AG09309 (cell line): ENCODE results near the gene CA6.
"Not testable (repeated sequence)": the region's sequence is repeated elsewhere in the genome, so short reads cannot be mapped to it uniquely, and the experiment has no call there.

Experiments used
- DNase-seq: peaks from one replicate; pipeline ENCODE4 v3.0.0-alpha.2; 2010; ENCODE audit warnings: low read depth
- H3K4me3 ChIP-seq: 2 replicates; pipeline ENCODE4 v1.5.1; 2011; ENCODE audit warnings: mild to moderate bottlenecking, low read depth, low read length, moderate library complexity; ENCODE audit not compliant: control insufficient read depth
- CTCF ChIP-seq: IDR thresholded peaks from 2 replicates; pipeline ENCODE4 v1.5.1; 2011; ENCODE audit warnings: mild to moderate bottlenecking, low read depth, low read length, inconsistent platforms; ENCODE audit not compliant: insufficient read depth, control insufficient read depth; ENCODE audit errors: missing control alignments

Gene CA6

GRCh38 chr1:8914466-8914865, 31.2 kb upstream of the CA6 start:
- TF ChIP-seq CTCF, result no peak
- no peak for DNase-seq
- no peak overlapping the region for H3K4me3 ChIP-seq

- no peak for DNase-seq
- H3K4me3 ChIP-seq, result no peak overlapping the region
- no peak for TF ChIP-seq CTCF
Measured at GRCh38 chr1:8915446-8915845, 30.2 kb upstream of the CA6 start.

- H3K4me3 ChIP-seq, DNase-seq: not testable (repeated sequence)
Measured at GRCh38 chr1:8917536-8917935, 28.1 kb upstream of the CA6 start.

GRCh38 chr1:8922962-8923361, 22.7 kb upstream of the CA6 start:
- TF ChIP-seq CTCF, result no peak
- H3K4me3 ChIP-seq, result no peak overlapping the region
- no peak for DNase-seq

GRCh38 chr1:8925406-8925805, 20.3 kb upstream of the CA6 start:
- no peak overlapping the region for H3K4me3 ChIP-seq
- TF ChIP-seq CTCF, result no peak
- DNase-seq, result no peak

- no peak for TF ChIP-seq CTCF
- no peak overlapping the region for H3K4me3 ChIP-seq
- no peak for DNase-seq
Measured at GRCh38 chr1:8925960-8926359, 19.7 kb upstream of the CA6 start.

- TF ChIP-seq CTCF, result no peak
- DNase-seq, result no peak
- H3K4me3 ChIP-seq, result no peak overlapping the region
Measured at GRCh38 chr1:8926707-8927694, 18.7 kb upstream of the CA6 start.
